Activated naive CD4-positive, alpha-beta T cell treated with anti-CD3 and anti-CD28 coated beads for 36 hours (primary cell): ENCODE measurements around the gene DAP3. TPM values are rescaled to one million over a fixed set of nuclear protein-coding genes. Genes with fewer than 3 reads are reported as not detected.
"Not testable (repeated sequence)": the region's sequence is repeated elsewhere in the genome, so short reads cannot be mapped to it uniquely, and the experiment has no call there.

Experiments
- CTCF ChIA-PET: fragments of 350-600 bp; sonication (Branson Sonifier 250); formaldehyde crosslinking; loops from one replicate; lab custom pipeline; 2021; ENCODE audit warnings: antibody characterized with exemption; lab: Charles Lee
- DNase-seq: peaks from one replicate; pipeline ENCODE4 v3.0.0-alpha.2; 2020
- H3K27ac Mint-ChIP-seq: one replicate; pipeline ENCODE4 v1.8.0; 2021; ENCODE audit warnings: mild to moderate bottlenecking, mixed read lengths
- H3K27me3 Mint-ChIP-seq: one replicate; pipeline ENCODE4 v1.8.0; 2021; ENCODE audit warnings: low read depth, mixed read lengths
- H3K36me3 Mint-ChIP-seq: one replicate; pipeline ENCODE4 v1.8.0; 2021; ENCODE audit warnings: low read depth, mixed read lengths
- H3K4me1 Mint-ChIP-seq: one replicate; pipeline ENCODE4 v1.8.0; 2021; ENCODE audit warnings: low read depth, mixed read lengths
- H3K4me3 Mint-ChIP-seq: one replicate; pipeline ENCODE4 v1.8.0; 2021; ENCODE audit warnings: mild to moderate bottlenecking, moderate library complexity, mixed read lengths
- H3K9me3 Mint-ChIP-seq: one replicate; pipeline ENCODE4 v1.8.0; 2021; ENCODE audit warnings: mixed read lengths
- intact Hi-C: fragments of 100-400 bp; cut with micrococcal nuclease; formaldehyde crosslinking; loops from one replicate; pipeline ENCODE4 v1.15.1; 2023
- total RNA-seq, 2 experiments: library from RNA; stranded (reverse); gene quantifications; one replicate each; pipeline ENCODE4 v1.2.3, GENCODE V29; 2021

DAP3 gene
- total RNA-seq, 2 experiments from 2014 or later = 137 to 141 TPM

DNA sequence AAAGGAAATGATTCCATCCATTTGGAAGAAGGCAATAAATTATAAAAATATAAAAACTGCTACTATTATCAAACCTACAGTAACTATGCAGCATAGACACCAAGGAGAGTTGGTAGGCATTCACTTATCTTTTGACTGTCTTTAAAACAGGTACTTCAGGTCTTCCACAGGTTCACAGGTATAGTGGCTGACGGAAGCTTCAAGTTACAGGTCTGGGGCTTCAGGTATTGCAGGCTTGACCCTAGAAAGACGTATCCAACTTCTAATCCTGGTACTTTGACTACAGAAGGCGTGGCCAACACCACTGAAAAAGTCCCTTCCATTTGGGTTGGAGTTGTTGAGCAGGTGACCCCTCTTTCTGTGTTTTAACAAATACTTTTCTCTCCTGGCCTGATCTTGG, 35.9 kb upstream of the DAP3 start:
- CTCF ChIA-PET = no interaction called here
- intact Hi-C loops = no loop called here

DNA sequence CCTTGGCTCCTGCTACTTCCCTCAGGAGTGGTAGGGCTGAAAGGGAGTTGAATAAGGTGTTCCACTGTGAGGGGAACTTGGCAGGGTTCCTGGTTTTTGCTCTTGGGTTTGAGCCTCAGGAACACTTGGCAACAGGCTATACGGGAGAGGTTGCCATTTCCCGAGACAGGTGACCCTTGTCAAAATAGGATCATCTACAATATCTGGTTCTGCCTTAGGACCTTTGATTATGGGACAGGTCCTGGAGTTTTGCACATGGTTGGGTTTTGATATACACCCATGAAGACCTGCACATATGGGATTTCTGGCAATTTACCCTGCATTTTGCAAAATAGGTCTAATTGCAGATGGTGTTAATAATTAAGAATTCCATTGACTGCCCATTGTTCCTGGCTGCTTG, 31.4 kb upstream of the DAP3 start:
- H3K4me1 Mint-ChIP-seq = no peaks in the 10 kb centered on the region
- no peaks in the 10 kb centered on the region for H3K27me3 Mint-ChIP-seq
- H3K36me3 Mint-ChIP-seq = peaks cover 34% of the 10 kb centered on the region
- intact Hi-C loops = no loop called here
- CTCF ChIA-PET = no interaction called here
- DNase-seq = no peak
- H3K9me3 Mint-ChIP-seq = no peaks in the 10 kb centered on the region
- H3K4me3 Mint-ChIP-seq = no peak overlapping the region
- no peak overlapping the region for H3K27ac Mint-ChIP-seq

More for the DNA sequence above, 35.9 kb upstream of the DAP3 start:
- Mint-ChIP-seq H3K4me1 (peaks cover 3% of the 10 kb centered on the region), H3K27ac (no peak overlapping the region), H3K9me3 (no peaks in the 10 kb centered on the region), H3K27me3 (no peaks in the 10 kb centered on the region), H3K36me3 (peaks cover under 1% of the 10 kb centered on the region), H3K4me3 (no peak overlapping the region)
- no peak for DNase-seq

DNA sequence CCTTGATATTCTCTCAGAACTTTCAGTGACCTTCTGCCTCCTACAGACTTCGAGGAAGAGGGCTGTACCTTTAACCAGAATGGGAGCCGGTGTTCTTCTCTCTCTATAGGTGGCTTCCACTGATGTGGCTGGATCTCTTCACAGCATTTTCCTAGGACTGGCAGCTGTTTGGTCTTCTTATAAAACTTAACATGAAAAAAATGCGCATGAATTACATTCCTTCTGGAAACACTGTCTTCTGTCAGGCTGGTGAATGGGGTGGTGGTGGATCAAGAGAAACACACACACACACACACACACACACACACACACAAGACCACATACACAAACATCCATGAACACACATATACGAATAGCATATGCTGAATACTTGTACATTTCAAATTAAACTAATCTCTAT, 27.7 kb upstream of the DAP3 start:
- H3K27me3 Mint-ChIP-seq, intact Hi-C loops, H3K27ac Mint-ChIP-seq, H3K4me3 Mint-ChIP-seq, DNase-seq, H3K9me3 Mint-ChIP-seq, H3K4me1 Mint-ChIP-seq, CTCF ChIA-PET: not testable (repeated sequence)
- H3K36me3 Mint-ChIP-seq = peaks cover 43% of the 10 kb centered on the region

DNA sequence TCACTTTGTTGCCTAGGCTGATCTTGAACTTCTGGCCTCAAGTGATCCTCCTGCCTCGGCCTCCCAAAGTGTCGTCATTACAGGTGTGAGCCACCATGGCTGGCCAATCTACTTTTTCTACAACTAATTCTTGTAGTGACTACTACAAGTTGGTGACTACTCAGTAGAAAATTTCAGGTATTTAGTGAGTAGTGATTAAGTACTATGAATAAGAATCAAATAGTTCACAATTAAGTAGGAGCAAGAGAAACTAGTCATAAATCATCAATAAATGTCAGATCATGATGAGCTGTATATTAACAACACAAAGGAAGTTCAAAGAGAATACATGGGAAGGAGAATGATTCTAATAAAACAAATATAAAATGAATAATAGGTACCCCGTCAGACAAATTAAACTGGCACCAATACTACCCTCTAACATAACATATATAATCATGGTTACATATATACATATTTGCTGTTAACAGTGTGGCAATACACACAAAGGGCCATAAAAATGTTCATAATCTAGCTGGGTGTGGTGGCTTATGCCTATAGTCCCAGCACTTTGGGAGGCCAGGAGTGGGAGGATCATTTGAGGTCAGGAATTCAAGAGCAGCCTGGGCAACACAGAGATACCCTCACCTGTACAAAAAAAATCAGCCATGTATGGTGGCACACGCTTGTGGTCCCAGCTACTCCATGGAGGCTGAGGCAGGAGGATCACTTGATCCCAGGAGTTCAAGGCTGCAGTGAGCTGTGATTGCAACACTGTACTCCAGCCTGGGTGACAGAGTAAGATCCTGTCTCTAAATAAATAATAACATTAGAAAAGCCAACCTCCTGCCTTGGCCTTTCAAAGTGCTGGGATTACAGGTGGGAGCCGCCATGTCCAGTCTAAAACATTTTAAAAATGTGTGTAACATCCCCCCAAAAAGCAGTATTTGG, 19.4 kb upstream of the DAP3 start:
- Mint-ChIP-seq H3K27me3 (no peaks in the 10 kb centered on the region), H3K4me1 (no peaks in the 10 kb centered on the region), H3K4me3 (no peak overlapping the region), H3K27ac (no peak overlapping the region), H3K9me3 (no peaks in the 10 kb centered on the region), H3K36me3 (peaks cover 37% of the 10 kb centered on the region)
- intact Hi-C loops = no loop called here
- CTCF ChIA-PET = no interaction called here
- no peak for DNase-seq

DNA sequence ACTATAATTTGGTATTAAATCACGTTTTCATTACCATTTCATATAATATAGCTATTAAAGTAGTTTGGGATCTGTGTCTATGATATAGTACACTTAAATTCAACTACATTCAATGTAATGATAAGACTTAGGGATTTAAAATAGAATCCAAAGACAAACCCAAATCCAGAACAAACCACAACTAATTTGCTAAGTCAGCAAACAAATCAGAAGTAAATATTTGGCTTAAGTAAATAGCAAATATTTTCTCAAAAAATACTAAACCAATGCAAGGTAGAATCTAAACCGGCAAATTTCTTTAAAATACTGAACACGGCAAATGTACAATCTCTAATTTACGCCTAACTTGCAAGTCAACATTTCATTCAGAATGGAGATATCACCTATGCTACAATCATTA, 17.1 kb upstream of the DAP3 start:
- no peak overlapping the region for H3K27ac Mint-ChIP-seq
- no peak for DNase-seq
- no peak overlapping the region for H3K4me3 Mint-ChIP-seq
- CTCF ChIA-PET = no interaction called here
- H3K36me3 Mint-ChIP-seq = peaks cover 46% of the 10 kb centered on the region
- H3K4me1 Mint-ChIP-seq = no peaks in the 10 kb centered on the region
- intact Hi-C loops = no loop called here
- H3K9me3 Mint-ChIP-seq = no peaks in the 10 kb centered on the region
- no peaks in the 10 kb centered on the region for H3K27me3 Mint-ChIP-seq

DNA sequence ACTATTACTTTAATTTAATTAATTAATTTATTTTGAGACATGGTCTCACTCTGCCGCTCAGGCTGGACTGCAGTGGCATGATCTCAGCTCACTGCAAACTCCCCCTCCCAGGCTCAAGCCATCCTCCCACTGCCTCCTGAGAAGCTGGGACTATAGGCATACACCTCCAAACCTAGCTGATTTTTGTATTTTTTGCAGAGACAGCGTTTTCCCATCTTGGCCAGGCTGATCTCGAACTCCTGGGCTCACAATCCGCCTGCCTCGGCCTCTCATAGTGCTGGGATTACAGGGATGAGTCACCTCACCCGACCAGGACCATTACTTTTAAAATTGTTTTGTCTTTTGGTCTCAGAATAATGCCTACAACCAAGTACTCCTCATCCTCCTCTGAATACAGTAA, 15.9 kb upstream of the DAP3 start:
- Mint-ChIP-seq H3K4me3 (no peak overlapping the region), H3K4me1 (no peaks in the 10 kb centered on the region), H3K9me3 (no peaks in the 10 kb centered on the region), H3K27me3 (no peaks in the 10 kb centered on the region), H3K27ac (no peak overlapping the region), H3K36me3 (peaks cover 48% of the 10 kb centered on the region)
- CTCF ChIA-PET = interaction anchor here (0.6 kb wide), 1 partner anchor 273 kb away, joined by 3 read pairs; no protein-coding TSS in a partner anchor
- DNase-seq = no peak
- intact Hi-C loops = no loop called here

DNA sequence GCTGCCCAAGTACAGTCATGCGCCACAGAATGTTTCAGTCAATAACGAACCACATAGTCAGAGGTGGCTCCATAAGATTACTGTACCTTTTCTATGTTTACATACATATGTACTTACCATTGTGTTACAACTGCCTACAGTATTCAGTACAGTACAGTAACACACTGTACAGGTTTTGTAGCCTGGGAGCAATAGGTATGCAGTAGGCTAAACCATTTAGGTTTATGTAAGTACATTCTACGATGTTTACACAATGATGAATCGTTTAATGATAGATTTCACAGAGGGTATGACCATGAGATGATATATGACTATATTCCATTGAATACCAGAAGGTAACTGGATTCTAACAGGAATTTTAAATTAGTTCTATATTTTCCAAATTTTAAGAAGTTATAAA, 10.9 kb upstream of the DAP3 start:
- intact Hi-C loops = no loop called here
- CTCF ChIA-PET = no interaction called here

DNA sequence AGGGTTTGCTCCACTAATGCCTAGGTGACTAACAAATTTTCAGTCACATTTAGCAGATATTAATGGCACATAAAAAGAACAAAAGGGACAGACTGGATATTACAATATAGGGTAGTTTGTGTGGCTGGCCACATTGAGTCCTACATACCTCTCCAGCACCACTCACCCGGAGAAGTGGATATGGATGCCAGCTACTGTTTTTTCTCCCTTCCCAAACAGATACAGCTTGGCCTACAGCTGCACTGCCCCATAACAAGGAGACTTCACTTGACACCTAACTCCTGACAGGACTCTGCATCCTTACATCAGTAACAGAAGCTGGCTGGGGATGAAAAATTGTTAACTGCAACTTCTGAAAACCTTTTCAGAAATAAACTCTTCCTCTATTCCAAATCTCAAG, 9.9 kb upstream of the DAP3 start:
- DNase-seq, H3K4me3 Mint-ChIP-seq, H3K27ac Mint-ChIP-seq, H3K9me3 Mint-ChIP-seq, H3K27me3 Mint-ChIP-seq, intact Hi-C loops: not testable (repeated sequence)
- CTCF ChIA-PET = interaction anchor here (0.6 kb wide), 1 partner anchor 326 kb away, joined by 4 read pairs; no protein-coding TSS in a partner anchor
- H3K4me1 Mint-ChIP-seq = peaks cover 18% of the 10 kb centered on the region
- peaks cover 25% of the 10 kb centered on the region for H3K36me3 Mint-ChIP-seq

More for the DNA sequence above, 10.9 kb upstream of the DAP3 start:
- H3K27me3 Mint-ChIP-seq = no peaks in the 10 kb centered on the region
- no peak overlapping the region for H3K4me3 Mint-ChIP-seq
- H3K27ac Mint-ChIP-seq = no peak overlapping the region
- H3K36me3 Mint-ChIP-seq = peaks cover 26% of the 10 kb centered on the region
- no peaks in the 10 kb centered on the region for H3K9me3 Mint-ChIP-seq
- no peak for DNase-seq
- H3K4me1 Mint-ChIP-seq = peaks cover 8% of the 10 kb centered on the region

DNA sequence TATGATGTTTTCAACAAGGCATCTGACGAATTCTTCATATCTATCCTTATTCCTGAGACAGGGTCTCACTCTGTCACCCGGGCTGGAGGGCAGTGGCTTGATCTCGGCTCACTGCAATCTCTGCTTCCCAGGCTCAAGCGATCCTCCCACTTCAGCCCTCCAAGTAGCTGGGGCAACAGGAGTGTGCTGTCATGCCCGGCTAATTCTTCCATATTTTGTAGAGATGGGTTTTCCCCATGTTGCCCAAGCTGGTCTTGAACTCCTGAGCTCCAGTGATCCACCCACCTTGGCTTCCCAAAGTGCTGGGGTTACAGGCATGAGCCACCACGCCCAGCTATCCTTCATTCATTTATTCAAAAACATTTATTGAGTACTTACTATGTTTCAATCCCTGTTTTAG, 8.4 kb upstream of the DAP3 start:
- no peak overlapping the region for H3K27ac Mint-ChIP-seq
- DNase-seq = no peak
- intact Hi-C loops = no loop called here
- peaks cover 33% of the 10 kb centered on the region for H3K4me1 Mint-ChIP-seq
- no peaks in the 10 kb centered on the region for H3K9me3 Mint-ChIP-seq
- H3K4me3 Mint-ChIP-seq = no peak overlapping the region
- H3K27me3 Mint-ChIP-seq = no peaks in the 10 kb centered on the region
- CTCF ChIA-PET = no interaction called here
- peaks cover 18% of the 10 kb centered on the region for H3K36me3 Mint-ChIP-seq

DNA sequence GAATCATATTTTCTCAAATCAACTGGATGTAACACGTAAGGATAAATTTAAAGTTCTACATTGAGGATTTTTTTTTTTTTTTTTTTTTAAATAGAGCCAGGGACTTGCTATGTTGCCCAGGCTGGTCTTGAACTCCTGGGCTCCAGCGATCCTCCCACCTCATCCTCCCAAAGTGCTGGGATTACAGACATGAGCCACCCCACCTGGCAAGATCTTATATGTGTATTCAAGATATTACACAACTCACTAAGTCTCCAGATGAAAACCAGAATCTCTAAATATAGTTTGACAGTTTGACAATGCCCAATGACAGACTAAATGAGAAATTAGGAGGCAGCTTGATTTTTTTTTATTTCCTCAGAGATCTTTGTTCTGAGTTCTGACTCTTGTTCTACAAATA, 7.1 kb upstream of the DAP3 start:
- DNase-seq = no peak
- Mint-ChIP-seq H3K4me3 (no peak overlapping the region), H3K4me1 (peaks cover 43% of the 10 kb centered on the region), H3K27me3 (no peaks in the 10 kb centered on the region), H3K27ac (no peak overlapping the region), H3K36me3 (peaks cover 21% of the 10 kb centered on the region), H3K9me3 (no peaks in the 10 kb centered on the region)
- intact Hi-C loops = no loop called here
- CTCF ChIA-PET = interaction anchor here (0.7 kb wide), 2 partner anchors 30 to 402 kb away, joined by 3 to 5 read pairs; no protein-coding TSS in a partner anchor

DNA sequence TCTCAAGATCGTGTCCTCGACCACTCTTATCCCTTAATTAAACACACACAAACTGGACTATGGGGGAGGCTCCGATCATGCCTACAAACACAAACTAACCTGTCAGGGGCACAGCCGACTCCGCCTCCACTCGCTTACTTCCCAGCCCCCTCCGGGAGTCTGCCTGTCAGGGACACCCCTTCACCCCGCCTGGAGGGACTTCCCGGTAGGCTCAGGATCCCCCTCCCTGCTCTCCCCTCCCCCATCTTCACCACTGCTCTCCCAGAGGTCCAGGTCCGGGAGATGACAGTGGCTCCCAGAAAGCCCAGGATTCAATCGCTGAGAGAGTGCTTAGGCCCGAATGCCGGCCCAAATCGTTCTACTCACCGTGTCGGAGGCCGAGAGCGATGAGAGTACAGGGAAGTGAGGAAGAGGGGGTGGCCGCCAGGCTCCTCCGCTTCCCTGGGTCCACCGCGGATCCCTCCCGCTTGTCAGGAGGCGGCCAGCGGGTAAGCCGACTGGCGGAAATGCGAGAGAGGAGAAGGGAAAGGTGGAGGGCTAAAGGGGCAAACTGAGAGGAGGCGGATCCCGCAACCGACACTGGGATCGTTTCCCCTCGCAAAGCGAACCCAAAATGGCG, 1.1 kb upstream of the DAP3 start:
- Mint-ChIP-seq H3K27ac (peak overlapping the region; percentile 95), H3K4me1 (peaks cover 68% of the 10 kb centered on the region), H3K4me3 (peak overlapping the region; percentile 97), H3K36me3 (peaks cover 39% of the 10 kb centered on the region)
- H3K27me3 Mint-ChIP-seq, H3K9me3 Mint-ChIP-seq, CTCF ChIA-PET, DNase-seq: not testable (repeated sequence)
- intact Hi-C loops = loop anchor here (1.0 to 5.0 kb wide), 6 partner anchors 57 to 443 kb away; partner anchors contain the start of genes FDPS, GON4L, KHDC4 and LAMTOR2

DNA sequence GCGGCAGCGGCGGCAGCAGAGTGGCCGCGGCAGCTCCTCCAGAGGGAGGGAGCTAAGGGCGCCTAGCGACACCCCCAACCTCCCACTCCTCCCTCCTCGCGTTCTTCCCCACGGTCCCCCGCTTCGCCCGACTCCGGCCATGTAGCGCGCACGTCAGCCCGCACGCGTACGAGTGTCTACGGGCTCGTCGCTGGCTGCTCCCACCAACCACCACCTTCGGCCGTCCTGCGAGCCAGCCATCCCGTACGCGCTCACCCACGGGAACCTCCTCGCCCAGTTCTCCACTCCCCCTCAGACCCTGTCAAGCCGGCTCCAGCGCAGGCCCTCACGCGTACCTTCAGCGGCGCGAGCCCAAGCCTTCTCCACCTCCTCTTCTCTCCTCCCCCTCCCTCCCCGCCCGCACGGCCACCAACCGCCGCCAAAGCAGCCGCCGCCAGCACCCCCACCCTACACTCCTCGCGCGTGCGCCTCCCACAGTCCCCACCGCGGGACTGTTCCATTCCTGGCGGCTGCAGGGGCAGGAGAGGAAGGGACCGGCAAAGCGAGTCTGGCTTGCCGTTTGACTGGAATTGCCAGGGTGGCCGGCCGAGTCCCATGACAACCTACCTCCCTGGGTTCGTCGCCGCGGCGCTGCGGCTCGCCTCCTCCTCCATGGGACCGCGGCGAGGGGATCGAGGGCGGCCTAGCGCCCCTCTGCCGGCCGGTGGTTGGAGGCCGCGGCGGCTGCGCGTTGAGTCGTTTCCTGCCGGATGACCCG, 389 bp upstream of the DAP3 start, which contains the start of gene YY1AP1:
YY1AP1 (minus strand) TSS at position 451 of the 757 bp plus-strand sequence. CDS start 8,338 bp downstream, outside the sequence.
- CTCF ChIA-PET = no interaction called here
- peak; percentile 93 for DNase-seq
- intact Hi-C loops = loop anchor here (1.0 to 5.0 kb wide), 6 partner anchors 56 to 444 kb away; partner anchors contain the start of genes FDPS, GON4L, KHDC4 and LAMTOR2
- peak within 1 kb of the TSS; percentile 97 for H3K4me3 Mint-ChIP-seq
- peaks cover 70% of the 10 kb centered on the region for H3K4me1 Mint-ChIP-seq
- no peaks in the 10 kb centered on the region for H3K27me3 Mint-ChIP-seq
- peak within 1 kb of the TSS; percentile 95 for H3K27ac Mint-ChIP-seq
- no peaks in the 10 kb centered on the region for H3K9me3 Mint-ChIP-seq
- peaks cover 44% of the 10 kb centered on the region for H3K36me3 Mint-ChIP-seq
